ENCODE measurements around the gene PZP.

Gene PZP

GRCh38 chr12:9101018-9101687, 107.0 kb downstream of the PZP start:
- no peak for DNase-seq

DNA sequence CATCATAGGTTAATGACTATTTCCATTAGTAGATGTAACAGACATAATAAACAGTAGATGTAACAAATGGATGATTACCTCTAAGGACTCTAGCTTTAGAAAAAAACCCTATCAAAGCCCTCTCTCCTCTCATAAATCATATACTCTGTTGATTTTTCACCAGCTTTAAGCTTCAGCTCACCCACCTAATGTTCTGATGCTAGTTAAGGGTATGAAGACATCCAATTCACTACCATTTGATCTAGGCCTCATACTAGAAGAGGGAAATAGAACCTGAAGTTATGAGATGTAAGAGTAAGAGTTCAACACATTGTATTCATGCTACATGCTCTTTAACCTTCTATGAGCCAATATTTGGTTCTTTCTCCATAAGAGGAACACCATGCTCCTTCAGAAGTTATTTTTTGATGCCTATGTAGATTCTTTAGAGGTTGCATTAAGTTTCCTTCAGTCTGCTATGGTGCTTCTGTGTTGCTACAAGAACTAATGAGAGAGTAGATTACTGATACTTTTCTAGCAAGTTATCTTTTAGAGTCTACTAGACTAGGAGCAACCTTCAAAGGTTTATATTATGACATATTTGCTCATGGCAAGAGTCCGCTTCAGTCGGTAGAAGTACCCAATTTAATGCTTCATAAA, 108.5 kb downstream of the PZP start:
- DNase-seq: no peak
